Chondrocyte (in vitro differentiated cells): ENCODE measurements around the gene ZDHHC8. TPM values are rescaled to one million over a fixed set of nuclear protein-coding genes. Genes with fewer than 3 reads are reported as not detected.

Experiments
- DNase-seq: peaks from one replicate; pipeline ENCODE4 v3.0.0; 2021; ENCODE audit warnings: mixed read lengths, low spot score
- H3K27ac Mint-ChIP-seq: one replicate; pipeline ENCODE4 v1.8.0; 2021; ENCODE audit warnings: mild to moderate bottlenecking, moderate library complexity, mixed read lengths; ENCODE audit not compliant: unreplicated experiment
- H3K27me3 Mint-ChIP-seq: 2 replicates; pipeline ENCODE4 v1.8.0; 2021; ENCODE audit warnings: low read depth, mixed read lengths
- H3K36me3 Mint-ChIP-seq: 2 replicates; pipeline ENCODE4 v1.8.0; 2021; ENCODE audit warnings: low read depth, mixed read lengths
- H3K4me1 Mint-ChIP-seq: 2 replicates; pipeline ENCODE4 v1.8.0; 2021; ENCODE audit warnings: low read depth, mild to moderate bottlenecking, mixed read lengths
- H3K4me3 Mint-ChIP-seq: one replicate; pipeline ENCODE4 v1.8.0; 2021; ENCODE audit warnings: mild to moderate bottlenecking, moderate library complexity, mixed read lengths; ENCODE audit not compliant: unreplicated experiment
- H3K9me3 Mint-ChIP-seq: 2 replicates; pipeline ENCODE4 v1.8.0; 2021; ENCODE audit warnings: low read depth, mixed read lengths
- CTCF ChIP-seq: fragments of 200-600 bp; sonication (generic); IDR thresholded peaks from 2 replicates; pipeline ENCODE4 v1.5.0; 2021; ENCODE audit warnings: antibody characterized with exemption, mild to moderate bottlenecking, moderate library complexity
- total RNA-seq: library from RNA; stranded (reverse); gene quantifications from 3 replicates; pipeline ENCODE4 v1.2.1, GENCODE V29; 2021

The ZDHHC8 gene
- total RNA-seq, 1 donor from 2014 or later = 95.2 TPM

DNA sequence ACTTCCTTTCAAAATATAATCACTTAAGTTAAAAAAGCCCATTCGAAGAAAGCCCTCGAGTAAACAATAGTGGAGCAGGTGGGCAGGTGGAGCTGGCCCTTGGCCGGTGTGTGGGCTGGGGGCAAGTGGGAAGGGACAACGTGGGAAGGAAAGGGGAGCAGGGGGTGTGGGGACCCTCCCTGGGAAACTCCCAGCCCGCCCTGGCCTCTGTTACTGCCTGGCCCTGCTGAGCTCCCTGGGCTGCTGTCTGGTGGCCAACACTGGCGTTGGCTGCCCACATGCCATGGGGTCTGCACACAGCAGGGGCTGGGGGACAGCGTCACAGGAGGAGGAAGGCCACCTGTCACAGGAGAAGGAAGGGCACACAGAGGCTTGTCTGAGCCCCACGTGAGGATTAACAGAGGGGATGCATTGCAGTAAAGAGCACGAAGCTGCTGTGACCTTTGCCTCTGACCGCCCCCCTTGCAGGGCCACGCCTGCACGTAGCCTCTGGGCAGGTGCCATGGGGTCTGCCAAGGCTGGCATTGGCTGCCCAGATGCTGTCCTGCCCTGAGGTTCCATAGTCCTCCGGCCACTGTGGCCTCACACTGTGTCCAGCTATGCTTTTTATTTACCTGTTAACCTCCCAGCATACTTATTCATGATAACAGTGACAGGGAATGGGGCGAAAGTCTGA is 55.4 kb downstream of the ZDHHC8 start:
- Mint-ChIP-seq H3K27ac (no peak overlapping the region), H3K4me1 (no peaks in the 10 kb centered on the region), H3K4me3 (no peak overlapping the region), H3K9me3 (no peaks in the 10 kb centered on the region), H3K36me3 (no peaks in the 10 kb centered on the region), H3K27me3 (peaks cover 7% of the 10 kb centered on the region)
- no peak for DNase-seq
- no peak for TF ChIP-seq CTCF

DNA sequence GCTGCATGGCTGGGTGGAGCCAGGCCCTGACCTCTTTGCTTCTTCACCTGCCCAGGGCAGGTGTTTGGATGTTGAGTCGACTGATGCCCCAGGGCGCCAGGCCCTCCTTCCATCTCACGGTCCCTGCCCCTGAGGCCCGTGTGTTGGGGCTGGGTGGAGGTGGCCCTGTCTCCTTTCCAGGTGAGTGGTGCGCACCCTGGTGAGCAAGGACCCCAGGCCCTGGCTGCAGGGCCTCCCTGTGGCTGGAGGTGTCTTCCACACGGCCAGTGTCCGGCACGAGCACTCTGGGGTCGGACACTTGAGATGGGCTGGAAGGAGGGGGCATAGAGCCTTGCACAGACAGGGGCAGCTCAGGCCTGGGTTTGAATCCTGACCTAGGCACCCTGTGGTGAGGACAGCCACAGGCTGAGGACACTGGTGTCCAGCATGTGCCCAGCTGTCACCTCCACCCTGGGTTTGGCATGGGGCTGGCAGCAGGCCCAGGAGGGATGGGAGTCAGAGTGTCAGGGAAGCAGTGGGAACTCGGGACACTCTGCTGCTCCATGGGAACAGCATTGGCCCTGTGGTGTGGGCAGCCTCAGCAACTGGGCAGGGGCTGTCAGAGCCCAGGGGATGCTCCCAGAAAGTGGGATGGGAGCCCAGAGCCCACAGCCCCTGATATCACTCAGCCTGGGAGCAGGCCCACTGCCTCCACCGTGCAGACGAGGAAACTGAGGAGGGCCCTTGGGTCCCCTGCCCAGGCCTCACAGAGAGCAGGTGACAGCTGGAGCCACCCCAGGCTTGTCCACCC is 56.4 kb downstream of the ZDHHC8 start:
- Mint-ChIP-seq H3K36me3 (no peaks in the 10 kb centered on the region), H3K9me3 (no peaks in the 10 kb centered on the region), H3K27ac (no peak overlapping the region), H3K27me3 (peaks cover 7% of the 10 kb centered on the region), H3K4me3 (no peak overlapping the region), H3K4me1 (no peaks in the 10 kb centered on the region)
- no peak for DNase-seq
- no peak for TF ChIP-seq CTCF

DNA sequence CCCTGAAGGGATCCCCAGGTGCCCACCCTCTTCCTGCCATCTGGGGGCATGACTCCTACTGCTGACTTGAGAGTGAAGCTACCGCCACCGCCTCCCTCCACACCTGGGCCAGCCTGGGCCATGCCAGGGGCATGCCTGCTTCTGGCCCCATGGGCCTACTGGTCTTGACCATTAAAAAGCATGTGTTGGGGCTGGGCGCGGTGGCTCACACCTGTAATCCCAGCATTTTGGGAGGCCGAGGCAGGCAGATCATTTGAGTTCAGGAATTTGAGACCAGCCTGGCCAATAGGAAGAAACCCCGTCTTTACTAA is 56.9 kb downstream of the ZDHHC8 start:
- H3K4me1 Mint-ChIP-seq = no peaks in the 10 kb centered on the region
- no peak overlapping the region for H3K27ac Mint-ChIP-seq
- peaks cover 7% of the 10 kb centered on the region for H3K27me3 Mint-ChIP-seq
- H3K9me3 Mint-ChIP-seq = no peaks in the 10 kb centered on the region
- no peak for DNase-seq
- no peaks in the 10 kb centered on the region for H3K36me3 Mint-ChIP-seq
- H3K4me3 Mint-ChIP-seq = no peak overlapping the region
- no peak for TF ChIP-seq CTCF

DNA sequence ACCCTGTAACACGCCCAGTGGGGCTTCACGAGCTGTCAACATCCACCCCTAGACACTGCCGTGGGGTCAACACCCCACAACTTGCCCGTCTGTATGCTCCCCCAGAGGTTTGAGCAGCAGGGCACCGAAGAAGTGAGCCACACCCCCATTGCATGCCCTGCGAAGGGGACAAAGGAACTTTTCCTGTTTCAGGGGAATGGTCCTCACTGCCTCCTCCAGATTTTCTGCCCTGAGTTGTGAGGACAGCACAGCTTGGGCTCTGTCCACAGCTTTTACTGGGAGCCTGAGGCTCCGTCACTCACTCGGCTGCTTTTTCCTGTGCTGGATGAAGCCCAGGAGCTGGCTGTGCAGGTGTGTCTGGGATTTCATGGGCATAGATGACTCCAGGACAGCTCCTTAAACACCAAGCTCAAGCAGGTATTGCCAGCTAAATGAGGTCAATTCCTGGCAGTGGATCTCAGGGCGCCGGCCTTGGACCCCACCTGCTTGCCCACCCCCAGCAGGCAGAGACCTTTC is 59.5 kb downstream of the ZDHHC8 start:
- no peak for DNase-seq
- H3K4me3 Mint-ChIP-seq = no peak overlapping the region
- H3K27me3 Mint-ChIP-seq = peaks cover 3% of the 10 kb centered on the region
- no peaks in the 10 kb centered on the region for H3K4me1 Mint-ChIP-seq
- no peak for TF ChIP-seq CTCF
- H3K36me3 Mint-ChIP-seq = no peaks in the 10 kb centered on the region
- H3K27ac Mint-ChIP-seq = no peak overlapping the region
- H3K9me3 Mint-ChIP-seq = no peaks in the 10 kb centered on the region

GRCh38 chr22:20191803-20192202 is 60.2 kb downstream of the ZDHHC8 start:
- H3K4me1 Mint-ChIP-seq = no peaks in the 10 kb centered on the region
- H3K27ac Mint-ChIP-seq = no peak overlapping the region
- no peaks in the 10 kb centered on the region for H3K9me3 Mint-ChIP-seq
- H3K27me3 Mint-ChIP-seq = peaks cover 3% of the 10 kb centered on the region
- DNase-seq = no peak
- H3K4me3 Mint-ChIP-seq = no peak overlapping the region
- TF ChIP-seq CTCF = no peak
- no peaks in the 10 kb centered on the region for H3K36me3 Mint-ChIP-seq
